ENCODE results near the gene MPV17L.

DNA sequence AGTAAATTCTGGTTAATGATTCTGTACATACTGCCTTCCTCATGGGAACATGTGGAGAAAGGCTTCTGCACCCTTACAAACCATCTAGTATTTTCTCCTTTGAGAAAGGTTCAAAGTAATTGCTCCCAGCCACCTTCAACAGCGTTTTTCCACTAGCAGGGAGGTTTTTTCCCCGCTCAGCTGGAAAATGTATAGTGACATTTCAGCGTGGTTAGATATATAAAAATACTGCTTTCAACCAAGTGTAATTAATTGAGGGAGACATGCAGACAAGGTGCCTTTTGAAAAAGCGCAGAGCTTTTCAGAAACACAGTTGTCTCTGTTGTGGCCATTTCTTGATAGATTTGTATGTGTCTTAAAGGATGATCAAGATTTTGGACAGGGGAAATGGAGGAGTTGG lies 44.0 kb downstream of the MPV17L start:
- TF ChIP-seq, protein P1, sequence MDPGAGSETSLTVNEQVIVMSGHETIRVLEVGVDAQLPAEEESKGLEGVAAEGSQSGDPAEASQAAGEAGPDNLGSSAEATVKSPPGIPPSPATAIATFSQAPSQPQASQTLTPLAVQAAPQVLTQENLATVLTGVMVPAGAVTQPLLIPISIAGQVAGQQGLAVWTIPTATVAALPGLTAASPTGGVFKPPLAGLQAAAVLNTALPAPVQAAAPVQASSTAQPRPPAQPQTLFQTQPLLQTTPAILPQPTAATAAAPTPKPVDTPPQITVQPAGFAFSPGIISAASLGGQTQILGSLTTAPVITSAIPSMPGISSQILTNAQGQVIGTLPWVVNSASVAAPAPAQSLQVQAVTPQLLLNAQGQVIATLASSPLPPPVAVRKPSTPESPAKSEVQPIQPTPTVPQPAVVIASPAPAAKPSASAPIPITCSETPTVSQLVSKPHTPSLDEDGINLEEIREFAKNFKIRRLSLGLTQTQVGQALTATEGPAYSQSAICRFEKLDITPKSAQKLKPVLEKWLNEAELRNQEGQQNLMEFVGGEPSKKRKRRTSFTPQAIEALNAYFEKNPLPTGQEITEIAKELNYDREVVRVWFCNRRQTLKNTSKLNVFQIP (CRISPR knock-in tag; IDR thresholded peaks at IDR 0.05; ENCODE audit: borderline replicate concordance, low read depth): no peak
- TF ChIP-seq ZFP30 (CRISPR knock-in tag; IDR thresholded peaks at IDR 0.05): no peak
- TF ChIP-seq ARNTL (CRISPR knock-in tag; IDR thresholded peaks at IDR 0.05; ENCODE audit: borderline replicate concordance, low read depth): no peak
- TF ChIP-seq ZNF8 (CRISPR knock-in tag; IDR thresholded peaks at IDR 0.05): no peak
- no peak for TF ChIP-seq CREB5 (CRISPR knock-in tag; IDR thresholded peaks at IDR 0.05; ENCODE audit: low read depth)
- no peak for TF ChIP-seq RARB (CRISPR knock-in tag; IDR thresholded peaks at IDR 0.05)
- TF ChIP-seq, protein P2, sequence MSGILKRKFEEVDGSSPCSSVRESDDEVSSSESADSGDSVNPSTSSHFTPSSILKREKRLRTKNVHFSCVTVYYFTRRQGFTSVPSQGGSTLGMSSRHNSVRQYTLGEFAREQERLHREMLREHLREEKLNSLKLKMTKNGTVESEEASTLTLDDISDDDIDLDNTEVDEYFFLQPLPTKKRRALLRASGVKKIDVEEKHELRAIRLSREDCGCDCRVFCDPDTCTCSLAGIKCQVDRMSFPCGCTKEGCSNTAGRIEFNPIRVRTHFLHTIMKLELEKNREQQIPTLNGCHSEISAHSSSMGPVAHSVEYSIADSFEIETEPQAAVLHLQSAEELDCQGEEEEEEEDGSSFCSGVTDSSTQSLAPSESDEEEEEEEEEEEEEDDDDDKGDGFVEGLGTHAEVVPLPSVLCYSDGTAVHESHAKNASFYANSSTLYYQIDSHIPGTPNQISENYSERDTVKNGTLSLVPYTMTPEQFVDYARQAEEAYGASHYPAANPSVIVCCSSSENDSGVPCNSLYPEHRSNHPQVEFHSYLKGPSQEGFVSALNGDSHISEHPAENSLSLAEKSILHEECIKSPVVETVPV (CRISPR knock-in tag; IDR thresholded peaks at IDR 0.05): no peak
- TF ChIP-seq, protein P3, sequence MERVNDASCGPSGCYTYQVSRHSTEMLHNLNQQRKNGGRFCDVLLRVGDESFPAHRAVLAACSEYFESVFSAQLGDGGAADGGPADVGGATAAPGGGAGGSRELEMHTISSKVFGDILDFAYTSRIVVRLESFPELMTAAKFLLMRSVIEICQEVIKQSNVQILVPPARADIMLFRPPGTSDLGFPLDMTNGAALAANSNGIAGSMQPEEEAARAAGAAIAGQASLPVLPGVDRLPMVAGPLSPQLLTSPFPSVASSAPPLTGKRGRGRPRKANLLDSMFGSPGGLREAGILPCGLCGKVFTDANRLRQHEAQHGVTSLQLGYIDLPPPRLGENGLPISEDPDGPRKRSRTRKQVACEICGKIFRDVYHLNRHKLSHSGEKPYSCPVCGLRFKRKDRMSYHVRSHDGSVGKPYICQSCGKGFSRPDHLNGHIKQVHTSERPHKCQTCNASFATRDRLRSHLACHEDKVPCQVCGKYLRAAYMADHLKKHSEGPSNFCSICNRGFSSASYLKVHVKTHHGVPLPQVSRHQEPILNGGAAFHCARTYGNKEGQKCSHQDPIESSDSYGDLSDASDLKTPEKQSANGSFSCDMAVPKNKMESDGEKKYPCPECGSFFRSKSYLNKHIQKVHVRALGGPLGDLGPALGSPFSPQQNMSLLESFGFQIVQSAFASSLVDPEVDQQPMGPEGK (CRISPR knock-in tag; IDR thresholded peaks at IDR 0.05; ENCODE audit: borderline replicate concordance): no peak
- no peak for TF ChIP-seq TCF4 (CRISPR knock-in tag; IDR thresholded peaks at IDR 0.05; ENCODE audit: borderline replicate concordance)
- no peak for TF ChIP-seq ZNF70 (CRISPR knock-in tag; IDR thresholded peaks at IDR 0.05)
- no peak for TF ChIP-seq OSR1 (CRISPR knock-in tag; IDR thresholded peaks at IDR 0.05)

Data from SK-N-SH treated with all-trans-retinoic acid at 6 μM for 48 hours (cell line).